IgD-negative memory B cell (primary cell): ENCODE data around the gene SENP1. TPM values are rescaled to one million over a fixed set of nuclear protein-coding genes. Genes with fewer than 3 reads are reported as not detected.

Experiments used
- H3K27ac Mint-ChIP-seq, 3 donors: one replicate each; pipeline ENCODE4 v1.8.0; 2020 to 2022; ENCODE audit warnings: mild to moderate bottlenecking in 3 of 3, mixed read lengths in 3 of 3, moderate library complexity in 1 of 3
- H3K27me3 Mint-ChIP-seq: one replicate; pipeline ENCODE4 v1.8.0; 2021; ENCODE audit warnings: mixed read lengths
- H3K36me3 Mint-ChIP-seq: one replicate; pipeline ENCODE4 v1.8.0; 2020; ENCODE audit warnings: mild to moderate bottlenecking, mixed read lengths
- H3K4me1 Mint-ChIP-seq, 3 donors: one replicate each; pipeline ENCODE4 v1.8.0; 2020 to 2022; ENCODE audit warnings: mixed read lengths in 3 of 3, mild to moderate bottlenecking in 1 of 3
- H3K4me3 Mint-ChIP-seq, 4 donors: one replicate each; pipeline ENCODE4 v1.8.0; 2020 to 2022; ENCODE audit warnings: mild to moderate bottlenecking in 4 of 4, mixed read lengths in 4 of 4, moderate library complexity in 3 of 4
- H3K9me3 Mint-ChIP-seq, 3 donors: one replicate each; pipeline ENCODE4 v1.8.0; 2020 to 2021; ENCODE audit warnings: mixed read lengths in 3 of 3, mild to moderate bottlenecking in 1 of 3
- polyA plus RNA-seq: library from polyadenylated mRNA; unstranded; fragments of 300-500 nt; fragmentation: Illumina TruSeq; gene quantifications from one replicate; pipeline ENCODE4 v1.2.3, GENCODE V29; 2021

SENP1 gene
- polyA plus RNA-seq, 1 donor from 2014 or later: 12.6 TPM

GRCh38 chr12:48002414-48002730 is 103.5 kb downstream of the SENP1 start:
- peak overlapping the region in 1 of 3 donors; percentile 34 for H3K27ac Mint-ChIP-seq
- peaks cover 16 to 27% (median 19%) of the 10 kb centered on the region in 3 donors for H3K4me1 Mint-ChIP-seq
- peak overlapping the region; percentile 63 to 94 (median 84) for H3K4me3 Mint-ChIP-seq
- H3K36me3 Mint-ChIP-seq: peaks cover 1% of the 10 kb centered on the region
- peaks cover 0 to 2% (median 0%) of the 10 kb centered on the region in 3 donors for H3K9me3 Mint-ChIP-seq
- peaks cover 74% of the 10 kb centered on the region for H3K27me3 Mint-ChIP-seq

- Mint-ChIP-seq H3K9me3 (peaks cover 0 to 2% (median 0%) of the 10 kb centered on the region in 3 donors), H3K27me3 (peaks cover 72% of the 10 kb centered on the region), H3K36me3 (peaks cover 1% of the 10 kb centered on the region), H3K4me1 (peaks cover 16 to 27% (median 19%) of the 10 kb centered on the region in 3 donors), H3K27ac (peak overlapping the region in 1 of 3 donors; percentile 34), H3K4me3 (peak overlapping the region; percentile 63 to 94 (median 84))
Measured at GRCh38 chr12:48001505-48002413, 104.1 kb downstream of the SENP1 start.

- H3K4me1 Mint-ChIP-seq: peaks cover 16 to 27% (median 19%) of the 10 kb centered on the region in 3 donors
- H3K4me3 Mint-ChIP-seq: peak overlapping the region; percentile 63 to 94 (median 84)
- H3K9me3 Mint-ChIP-seq: peaks cover 0 to 2% (median 0%) of the 10 kb centered on the region in 3 donors
- no peak overlapping the region for H3K27ac Mint-ChIP-seq
- peaks cover 69% of the 10 kb centered on the region for H3K27me3 Mint-ChIP-seq
- peaks cover 1% of the 10 kb centered on the region for H3K36me3 Mint-ChIP-seq
Measured at GRCh38 chr12:48000878-48001504, 104.9 kb downstream of the SENP1 start.

- H3K27me3 Mint-ChIP-seq: peaks cover 61% of the 10 kb centered on the region
- H3K36me3 Mint-ChIP-seq: peaks cover 1% of the 10 kb centered on the region
- no peaks in the 10 kb centered on the region for H3K9me3 Mint-ChIP-seq
- no peak overlapping the region for H3K4me3 Mint-ChIP-seq
- peaks cover 16 to 22% (median 16%) of the 10 kb centered on the region in 3 donors for H3K4me1 Mint-ChIP-seq
- H3K27ac Mint-ChIP-seq: peak overlapping the region in 1 of 3 donors; percentile 14
Measured at GRCh38 chr12:47999816-48000215, 106.1 kb downstream of the SENP1 start.

- H3K4me3 Mint-ChIP-seq: no peak overlapping the region
- peaks cover 1% of the 10 kb centered on the region for H3K36me3 Mint-ChIP-seq
- H3K27me3 Mint-ChIP-seq: peaks cover 50% of the 10 kb centered on the region
- no peaks in the 10 kb centered on the region for H3K9me3 Mint-ChIP-seq
- no peak overlapping the region for H3K27ac Mint-ChIP-seq
- H3K4me1 Mint-ChIP-seq: peaks cover 6 to 9% (median 7%) of the 10 kb centered on the region in 3 donors
Measured at GRCh38 chr12:47997321-47997720, 108.6 kb downstream of the SENP1 start.

GRCh38 chr12:47995981-47996401 is 109.9 kb downstream of the SENP1 start:
- H3K4me1 Mint-ChIP-seq: peaks cover under 1 to 3% (median under 1%) of the 10 kb centered on the region in 3 donors

GRCh38 chr12:47993491-47993890 is 112.4 kb downstream of the SENP1 start:
- no peak overlapping the region for H3K4me3 Mint-ChIP-seq
- no peak overlapping the region for H3K27ac Mint-ChIP-seq
- peaks cover 1% of the 10 kb centered on the region for H3K36me3 Mint-ChIP-seq
- H3K4me1 Mint-ChIP-seq: peaks cover 12 to 16% (median 14%) of the 10 kb centered on the region in 3 donors
- H3K9me3 Mint-ChIP-seq: no peaks in the 10 kb centered on the region
- peaks cover 15% of the 10 kb centered on the region for H3K27me3 Mint-ChIP-seq

More at GRCh38 chr12:47995981-47996401, 109.9 kb downstream of the SENP1 start:
- Mint-ChIP-seq H3K27me3 (peaks cover 37% of the 10 kb centered on the region), H3K27ac (no peak overlapping the region), H3K4me3 (no peak overlapping the region), H3K36me3 (peaks cover 1% of the 10 kb centered on the region), H3K9me3 (no peaks in the 10 kb centered on the region)

Other genes with a start within 250 kb of the SENP1 start
- 0.61 TPM for gene VDR, start 201.1 kb downstream of the SENP1 start, polyA plus RNA-seq
- gene TMEM106C, start 142.5 kb downstream of the SENP1 start, polyA plus RNA-seq: 41.4 TPM
- gene COL2A1, start 101.6 kb downstream of the SENP1 start, polyA plus RNA-seq: not detected
- gene PFKM, start 13.3 kb upstream of the SENP1 start, polyA plus RNA-seq: 7.5 TPM
- 59.9 TPM for gene ASB8, start 51.4 kb upstream of the SENP1 start, polyA plus RNA-seq
- 0.31 TPM for gene CCDC184, start 77.6 kb upstream of the SENP1 start, polyA plus RNA-seq
- gene OR10AD1, start 97.2 kb upstream of the SENP1 start, polyA plus RNA-seq: not detected
- 11.1 TPM for gene ZNF641, start 244.8 kb upstream of the SENP1 start, polyA plus RNA-seq